NCI-H460 (cell line): ENCODE data around the gene CFAP161. TPM values are rescaled to one million over a fixed set of nuclear protein-coding genes. Genes with fewer than 3 reads are reported as not detected.

Experiments used
- total RNA-seq: library from RNA; depleted of rRNA; stranded (reverse); fragments of >200 nt; shearing (Covaris generic); gene quantifications from 2 replicates; pipeline ENCODE4 v1.2.3, GENCODE V29; 2014; rRNA removed

The CFAP161 gene
- total RNA-seq, 1 experiment from 2014 or later: not detected

Other genes with a start within 250 kb of the CFAP161 start
- 18.6 and 19.7 TPM in 2 replicates for gene MESD, start 144.5 kb upstream of the CFAP161 start, total RNA-seq
- gene TLNRD1, start 133.3 kb upstream of the CFAP161 start, total RNA-seq: 10.0 and 14.9 TPM in 2 replicates
- not detected in 2 replicates for gene IL16, start 62.6 kb downstream of the CFAP161 start, total RNA-seq
- 0.40 and 0.89 TPM in 2 replicates for gene STARD5, start 189.9 kb downstream of the CFAP161 start, total RNA-seq
- 0.02 TPM in 1 of 2 replicates, not detected in the other for gene TMC3, start 239.9 kb downstream of the CFAP161 start, total RNA-seq